ENCODE results near the gene SYTL2.

Gene SYTL2

DNA sequence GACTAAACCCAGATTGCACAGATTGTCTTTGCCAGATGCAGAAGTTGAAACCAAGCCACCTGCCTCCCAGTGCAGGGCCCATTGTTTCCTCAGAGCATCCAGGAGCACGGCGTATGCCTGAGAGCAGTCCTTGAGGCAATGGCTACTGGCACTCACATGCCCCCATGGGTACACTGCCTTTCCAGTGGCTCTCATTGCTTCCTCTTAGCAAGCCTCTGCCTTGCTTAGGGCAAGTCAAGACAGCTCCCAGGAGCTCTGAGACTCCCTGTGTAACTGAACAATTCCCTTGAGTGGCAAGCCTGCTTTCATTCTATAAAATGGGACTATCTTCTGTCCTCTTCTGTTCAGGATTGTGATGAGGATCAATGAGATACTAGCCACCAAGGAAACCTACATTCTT is 4.1 kb downstream of the SYTL2 start:
- TF ChIP-seq, protein P1, sequence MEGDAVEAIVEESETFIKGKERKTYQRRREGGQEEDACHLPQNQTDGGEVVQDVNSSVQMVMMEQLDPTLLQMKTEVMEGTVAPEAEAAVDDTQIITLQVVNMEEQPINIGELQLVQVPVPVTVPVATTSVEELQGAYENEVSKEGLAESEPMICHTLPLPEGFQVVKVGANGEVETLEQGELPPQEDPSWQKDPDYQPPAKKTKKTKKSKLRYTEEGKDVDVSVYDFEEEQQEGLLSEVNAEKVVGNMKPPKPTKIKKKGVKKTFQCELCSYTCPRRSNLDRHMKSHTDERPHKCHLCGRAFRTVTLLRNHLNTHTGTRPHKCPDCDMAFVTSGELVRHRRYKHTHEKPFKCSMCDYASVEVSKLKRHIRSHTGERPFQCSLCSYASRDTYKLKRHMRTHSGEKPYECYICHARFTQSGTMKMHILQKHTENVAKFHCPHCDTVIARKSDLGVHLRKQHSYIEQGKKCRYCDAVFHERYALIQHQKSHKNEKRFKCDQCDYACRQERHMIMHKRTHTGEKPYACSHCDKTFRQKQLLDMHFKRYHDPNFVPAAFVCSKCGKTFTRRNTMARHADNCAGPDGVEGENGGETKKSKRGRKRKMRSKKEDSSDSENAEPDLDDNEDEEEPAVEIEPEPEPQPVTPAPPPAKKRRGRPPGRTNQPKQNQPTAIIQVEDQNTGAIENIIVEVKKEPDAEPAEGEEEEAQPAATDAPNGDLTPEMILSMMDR (IDR thresholded peaks at IDR 0.05; ENCODE audit: low read depth, low read length, missing control alignments) = no peak
- no peak overlapping the region for H3K4me3 ChIP-seq (ENCODE audit: low read depth, low read length)
- in situ Hi-C loops (cut with HindIII; ENCODE audit: low sequenced_read_pairs) = no loop called here
- DNase-seq (ENCODE audit: low read depth) = no peak

DNA sequence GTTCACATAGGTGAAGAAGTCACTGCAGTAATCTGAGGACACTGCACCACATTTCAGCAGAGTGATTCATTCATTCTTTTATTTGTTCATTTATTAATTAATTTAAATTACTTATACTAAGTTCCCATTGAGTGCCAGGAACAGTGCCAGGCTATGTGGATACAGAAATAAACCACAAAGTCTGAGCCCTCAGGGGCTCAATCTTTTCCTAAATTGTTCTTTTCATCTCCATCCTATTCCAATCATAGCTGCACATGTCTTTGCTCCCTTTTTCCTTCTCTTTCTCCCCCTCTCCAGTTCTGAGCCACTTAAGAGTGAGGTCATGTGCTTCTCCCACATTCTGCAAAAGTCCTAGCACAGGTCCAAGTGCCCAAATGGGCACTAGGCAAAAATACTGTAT is 4.9 kb downstream of the SYTL2 start:
- DNase-seq (ENCODE audit: low read depth) = no peak
- no peak overlapping the region for H3K4me3 ChIP-seq (ENCODE audit: low read depth, low read length)
- TF ChIP-seq, protein P1 (IDR thresholded peaks at IDR 0.05; ENCODE audit: low read depth, low read length, missing control alignments) = no peak
- in situ Hi-C loops (cut with HindIII; ENCODE audit: low sequenced_read_pairs) = no loop called here

DNA sequence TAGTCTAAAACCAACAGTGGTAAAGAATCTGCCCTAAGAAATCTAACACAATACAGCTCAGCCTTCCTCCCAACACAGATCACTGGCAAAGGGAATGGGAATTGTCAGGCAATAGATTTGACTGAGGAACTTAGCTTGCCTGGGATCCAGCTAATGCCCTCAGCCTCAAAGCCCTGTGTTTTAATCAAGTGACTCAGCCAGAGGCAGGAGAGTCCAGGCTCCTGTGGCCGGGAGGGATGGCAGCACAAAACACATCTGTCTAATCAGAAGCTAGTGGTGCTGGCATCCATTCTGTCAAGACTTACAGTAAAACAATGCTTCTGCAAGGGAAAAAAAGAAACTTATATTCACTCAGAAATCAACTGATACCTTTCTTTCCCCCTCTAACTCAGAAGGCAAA is 5.6 kb downstream of the SYTL2 start:
- in situ Hi-C loops (cut with HindIII; ENCODE audit: low sequenced_read_pairs) = no loop called here
- H3K4me3 ChIP-seq (ENCODE audit: low read depth, low read length) = no peak overlapping the region
- TF ChIP-seq, protein P1 (IDR thresholded peaks at IDR 0.05; ENCODE audit: low read depth, low read length, missing control alignments) = no peak
- no peak for DNase-seq (ENCODE audit: low read depth)

DNA sequence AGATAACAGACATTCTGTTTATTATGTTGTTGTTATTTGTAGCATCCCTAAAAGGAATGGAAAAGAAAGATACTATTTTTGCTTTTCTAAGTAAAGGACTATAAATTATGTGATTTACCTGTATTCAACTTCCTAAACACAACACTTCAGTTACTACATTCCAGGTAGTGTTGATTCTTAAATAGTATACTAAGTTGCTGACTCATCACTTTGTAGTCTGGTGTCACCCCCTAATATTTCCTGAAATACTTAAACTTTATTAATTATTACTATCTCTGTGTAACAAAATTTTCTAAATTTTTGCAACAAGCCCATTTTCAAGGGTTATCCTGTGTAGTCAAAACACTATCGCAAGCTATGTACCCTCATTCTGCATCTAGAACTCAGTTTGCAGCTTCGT is 7.0 kb downstream of the SYTL2 start:
- in situ Hi-C loops (cut with HindIII; ENCODE audit: low sequenced_read_pairs) = no loop called here
- TF ChIP-seq, protein P1 (IDR thresholded peaks at IDR 0.05; ENCODE audit: low read depth, low read length, missing control alignments) = no peak
- no peak overlapping the region for H3K4me3 ChIP-seq (ENCODE audit: low read depth, low read length)
- no peak for DNase-seq (ENCODE audit: low read depth)

DNA sequence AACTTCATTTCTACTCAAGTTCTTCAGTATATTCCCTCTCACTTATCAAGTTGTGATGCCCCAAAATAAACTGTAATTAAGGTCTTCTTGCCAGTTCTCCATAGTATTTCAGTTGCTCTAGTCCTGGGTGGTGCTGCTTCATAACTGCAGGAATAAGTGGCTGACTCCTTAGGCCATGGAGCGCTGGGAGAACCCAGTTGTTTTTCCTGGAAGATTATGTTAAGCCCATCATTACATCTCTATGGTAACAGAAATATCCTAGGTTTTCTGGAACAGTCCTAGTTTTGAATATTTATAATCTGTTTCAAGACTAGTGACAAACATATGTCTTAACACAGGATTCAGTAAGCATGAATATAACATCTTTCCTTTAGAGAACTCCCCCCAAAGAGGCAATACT is 7.6 kb downstream of the SYTL2 start:
- in situ Hi-C loops (cut with HindIII; ENCODE audit: low sequenced_read_pairs) = no loop called here
- no peak overlapping the region for H3K4me3 ChIP-seq (ENCODE audit: low read depth, low read length)
- TF ChIP-seq, protein P1 (IDR thresholded peaks at IDR 0.05; ENCODE audit: low read depth, low read length, missing control alignments) = no peak
- DNase-seq (ENCODE audit: low read depth) = no peak

DNA sequence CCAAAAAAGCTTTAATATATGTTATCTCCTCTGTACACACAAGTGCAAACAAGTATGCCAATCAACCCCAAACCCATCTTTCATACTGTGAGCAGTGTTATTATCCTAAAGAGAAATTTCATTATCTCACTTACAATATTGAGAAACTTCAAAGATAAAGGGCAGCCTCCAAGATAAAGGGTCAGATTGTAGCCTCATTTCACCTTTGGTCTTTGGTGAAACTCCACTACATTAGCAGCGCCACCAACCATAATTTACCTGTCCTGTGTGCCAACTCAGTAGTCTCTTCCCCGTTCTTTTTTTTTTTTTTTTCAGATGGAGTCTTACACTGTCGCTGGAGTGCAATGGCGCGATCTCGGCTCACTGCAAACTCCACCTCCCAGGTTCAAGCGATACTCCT is 9.4 kb downstream of the SYTL2 start:
- H3K4me3 ChIP-seq (ENCODE audit: low read depth, low read length) = no peak overlapping the region
- TF ChIP-seq, protein P1 (IDR thresholded peaks at IDR 0.05; ENCODE audit: low read depth, low read length, missing control alignments) = no peak
- DNase-seq (ENCODE audit: low read depth) = no peak
- in situ Hi-C loops (cut with HindIII; ENCODE audit: low sequenced_read_pairs) = no loop called here

Measured in astrocyte of the cerebellum (primary cell).